GM18907 (cell line): ENCODE results near the gene MB.

Experiments used
- ATAC-seq: cut with Tn5 transposase; IDR thresholded peaks from one replicate; pipeline ENCODE4 v1.9.1; 2021; ENCODE audit warnings: mild to moderate bottlenecking, moderate library complexity; ENCODE audit not compliant: unreplicated experiment

The MB gene

GRCh38 chr22:35597692-35598395 lies 19.3 kb downstream of the MB start:
- ATAC-seq, result no peak

GRCh38 chr22:35596821-35597220 lies 20.3 kb downstream of the MB start:
- no peak for ATAC-seq

- no peak for ATAC-seq
Measured at GRCh38 chr22:35594686-35595085, 22.4 kb downstream of the MB start.

- no peak for ATAC-seq
Measured at GRCh38 chr22:35593891-35594470, 23.1 kb downstream of the MB start.

GRCh38 chr22:35593071-35593890 lies 23.8 kb downstream of the MB start:
- no peak for ATAC-seq

GRCh38 chr22:35592418-35592967 lies 24.6 kb downstream of the MB start:
- ATAC-seq, result no peak

- ATAC-seq, result no peak
Measured at GRCh38 chr22:35591714-35592417, 25.3 kb downstream of the MB start.

- no peak for ATAC-seq
Measured at GRCh38 chr22:35590634-35591295, 26.4 kb downstream of the MB start.

- no peak for ATAC-seq
Measured at GRCh38 chr22:35589756-35590093, 27.4 kb downstream of the MB start.

GRCh38 chr22:35589071-35589755 lies 27.9 kb downstream of the MB start:
- no peak for ATAC-seq

- ATAC-seq, result no peak
Measured at GRCh38 chr22:35587896-35588295, 29.2 kb downstream of the MB start.

- ATAC-seq, result no peak
Measured at GRCh38 chr22:35587447-35587870, 29.7 kb downstream of the MB start.

GRCh38 chr22:35586771-35587170 lies 30.4 kb downstream of the MB start:
- no peak for ATAC-seq

GRCh38 chr22:35582861-35583670 lies 34.1 kb downstream of the MB start:
- no peak for ATAC-seq

GRCh38 chr22:35582218-35582860 lies 34.8 kb downstream of the MB start:
- no peak for ATAC-seq

GRCh38 chr22:35581023-35581413 lies 36.1 kb downstream of the MB start:
- no peak for ATAC-seq

- ATAC-seq, result no peak
Measured at GRCh38 chr22:35580351-35581022, 36.6 kb downstream of the MB start.
